ENCODE results near the gene TECPR2. TPM values are rescaled to one million over a fixed set of nuclear protein-coding genes. Genes with fewer than 3 reads are reported as not detected.

TECPR2 gene
- total and polyA plus RNA-seq, 10 of the 15 experiments (the other 5 are each of a cell fraction or from before 2014, with no cell fraction given) = 0.15 to 10.0 (median 3.0) TPM

- TF ChIP-seq CHD1 (IDR thresholded peaks at IDR 0.05; ENCODE audit: low read depth, low read length) = no peak
- no peak for TF ChIP-seq GABPA (IDR thresholded peaks at IDR 0.05; ENCODE audit: low read depth)
- TF ChIP-seq RB1 (IDR thresholded peaks at IDR 0.05; ENCODE audit: borderline replicate concordance) = no peak
- TF ChIP-seq SMAD5 (IDR thresholded peaks at IDR 0.05; ENCODE audit: low read depth) = 0 out of 2 replicates have a peak, but pooled peaks have one; percentile 27
- TF ChIP-seq IRF3 (IDR thresholded peaks at IDR 0.05) = no peak
- TF ChIP-seq HDAC2 (IDR thresholded peaks at IDR 0.05) = no peak
- no peak for TF ChIP-seq WRNIP1 (IDR thresholded peaks at IDR 0.05; ENCODE audit: borderline replicate concordance, low read depth, low read length)
- 0 out of 2 replicates have a peak, but pooled peaks have one; percentile 36 for TF ChIP-seq MLLT1 (IDR thresholded peaks at IDR 0.05)
- SMC1A ChIA-PET (ENCODE audit: uncharacterized antibody, unreplicated experiment) = interaction anchor here (0.5 to 1.6 kb wide), 3 partner anchors 23 to 353 kb away, joined by 3 read pairs; no protein-coding TSS in a partner anchor
- BruUV-seq (replicated peaks) = no TSS peak
- FAIRE-seq (no peak), DNase-seq (ENCODE audit: low read depth, low spot score) (no peak), ATAC-seq (peak; percentile 3; the same call in 2 of the 3 replicates)
- peaks cover 14% of the 10 kb centered on the region for H3K79me2 ChIP-seq (ENCODE audit: control insufficient read depth, insufficient read depth, low read length)
- H3K4me1 ChIP-seq (ENCODE audit: control insufficient read depth, insufficient read depth, low read length) = peaks cover 18% of the 10 kb centered on the region
- H3K4me3 ChIP-seq = peak overlapping the region; percentile 97
- H3K27me3 ChIP-seq (replicated peaks in 1 of 2; ENCODE audit: control insufficient read depth in 2 of 2, insufficient read depth in 2 of 2, low read length in 1 of 2) = no peaks in the 10 kb centered on the region
- POLR2A ChIA-PET = interaction anchor here (0.8 kb wide), 1 partner anchor 224 kb away, joined by 3 read pairs; no protein-coding TSS in a partner anchor
- RAD21 ChIA-PET (ENCODE audit: unreplicated experiment) = interaction anchor here (1.5 kb wide), 1 partner anchor 16 kb away, joined by 3 read pairs; the partner anchor contains the start of gene MOK
- 12% methylated on average over 9 of the region's 30 CpGs for WGBS (ENCODE audit: insufficient coverage, insufficient replicate concordance, low lambda C conversion rate, missing lambda C conversion rate)
- in situ Hi-C loops (cut with MboI) (loop anchor here (25.0 kb wide), 1 partner anchor 558 kb away; the partner anchor contains the start of gene PPP2R5C), intact Hi-C loops (cut with micrococcal nuclease; ENCODE audit: unreplicated experiment) (no loop called here)
- no peaks in the 10 kb centered on the region for H3K36me3 ChIP-seq (ENCODE audit: control insufficient read depth in 2 of 2, insufficient read depth in 2 of 2, low read length in 1 of 2)
- H4K20me1 ChIP-seq (ENCODE audit: control insufficient read depth, insufficient read depth) = no peaks in the 10 kb centered on the region
- peak overlapping the region; percentile 72 for H3K27ac ChIP-seq (ENCODE audit: control insufficient read depth, insufficient read depth)
- H2AFZ ChIP-seq (ENCODE audit: control insufficient read depth, low read depth, low read length) = peak overlapping the region; percentile 68
- peak overlapping the region; percentile 95 for H3K4me2 ChIP-seq (ENCODE audit: control insufficient read depth, insufficient read depth)
- CTCF ChIA-PET = interaction anchor here (1.1 to 1.5 kb wide), 2 partner anchors 118 to 205 kb away, joined by 3 to 4 read pairs; no protein-coding TSS in a partner anchor
- no peaks in the 10 kb centered on the region for H3K9me3 ChIP-seq (replicated peaks; ENCODE audit: control insufficient read depth, insufficient read depth, low read length)
- H3K9ac ChIP-seq (ENCODE audit: control insufficient read depth, insufficient read depth, low read length) = peak overlapping the region; percentile 88
Observed at GRCh38 chr14:102320033-102320660, 42.6 kb upstream of the TECPR2 start.

Measured in GM12878 (cell line).